Measurements from ENCODE around the gene JUNB.

DNA sequence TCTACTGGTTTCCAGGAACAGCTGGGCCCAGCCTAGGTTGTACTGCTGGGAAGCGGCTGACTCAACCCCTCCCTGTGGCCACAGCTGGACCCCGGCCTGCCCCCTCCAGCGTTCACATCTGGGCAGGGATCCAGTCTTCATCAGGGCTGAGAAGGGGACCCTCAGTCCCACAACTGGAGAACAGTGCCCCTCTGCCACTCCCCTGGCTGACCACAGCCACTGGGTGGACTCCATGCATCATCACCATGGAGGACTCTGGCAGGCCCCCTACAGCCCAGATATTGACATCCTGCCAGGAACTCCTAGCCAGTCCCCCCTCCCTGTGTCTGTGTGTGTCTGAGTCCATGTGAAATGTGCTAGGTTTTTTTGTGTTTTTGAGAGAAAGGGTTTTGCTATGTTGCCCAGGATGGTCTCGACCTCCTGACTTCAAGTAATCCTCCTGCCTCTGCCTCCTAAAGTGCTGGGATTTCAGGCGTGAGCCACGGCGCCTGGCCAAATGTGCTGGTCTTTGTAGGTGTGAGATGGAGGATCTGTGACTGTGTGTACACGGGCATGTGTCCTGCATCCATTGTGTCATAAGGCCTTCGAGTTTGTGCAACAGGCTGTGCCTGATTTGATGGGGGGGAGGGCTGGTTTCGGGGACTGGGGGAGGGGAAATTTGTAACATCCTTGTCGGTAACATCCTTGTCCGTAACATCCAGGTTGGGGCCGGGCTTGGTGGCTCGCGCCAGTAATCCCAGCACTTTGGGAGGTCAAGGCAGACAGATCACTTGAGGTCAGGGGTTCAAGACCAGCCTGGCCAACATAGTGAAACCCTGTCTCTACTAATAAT, 11.9 kb upstream of the JUNB start:
- TF ChIP-seq, protein P1, sequence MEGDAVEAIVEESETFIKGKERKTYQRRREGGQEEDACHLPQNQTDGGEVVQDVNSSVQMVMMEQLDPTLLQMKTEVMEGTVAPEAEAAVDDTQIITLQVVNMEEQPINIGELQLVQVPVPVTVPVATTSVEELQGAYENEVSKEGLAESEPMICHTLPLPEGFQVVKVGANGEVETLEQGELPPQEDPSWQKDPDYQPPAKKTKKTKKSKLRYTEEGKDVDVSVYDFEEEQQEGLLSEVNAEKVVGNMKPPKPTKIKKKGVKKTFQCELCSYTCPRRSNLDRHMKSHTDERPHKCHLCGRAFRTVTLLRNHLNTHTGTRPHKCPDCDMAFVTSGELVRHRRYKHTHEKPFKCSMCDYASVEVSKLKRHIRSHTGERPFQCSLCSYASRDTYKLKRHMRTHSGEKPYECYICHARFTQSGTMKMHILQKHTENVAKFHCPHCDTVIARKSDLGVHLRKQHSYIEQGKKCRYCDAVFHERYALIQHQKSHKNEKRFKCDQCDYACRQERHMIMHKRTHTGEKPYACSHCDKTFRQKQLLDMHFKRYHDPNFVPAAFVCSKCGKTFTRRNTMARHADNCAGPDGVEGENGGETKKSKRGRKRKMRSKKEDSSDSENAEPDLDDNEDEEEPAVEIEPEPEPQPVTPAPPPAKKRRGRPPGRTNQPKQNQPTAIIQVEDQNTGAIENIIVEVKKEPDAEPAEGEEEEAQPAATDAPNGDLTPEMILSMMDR (IDR thresholded peaks at IDR 0.05): peak; percentile 26
- TF ChIP-seq EZH2phosphoT487 (IDR thresholded peaks at IDR 0.05): no peak
- no peak for TF ChIP-seq EZH2 (IDR thresholded peaks at IDR 0.05)

All from neural progenitor cell (in vitro differentiated cells).